Measurements from ENCODE around the gene LANCL3. TPM values are rescaled to one million over a fixed set of nuclear protein-coding genes. Genes with fewer than 3 reads are reported as not detected.

LANCL3 gene
- total and polyA plus RNA-seq, 2 experiments from 2014 or later = 0.28 to 0.87 TPM

- H3K79me2 ChIP-seq = no peaks in the 10 kb centered on the region
- TF ChIP-seq EZH2 (IDR thresholded peaks at IDR 0.05; ENCODE audit: borderline replicate concordance) = no peak
- no peak for TF ChIP-seq EZH2phosphoT487 (IDR thresholded peaks at IDR 0.05; ENCODE audit: low read depth, severe bottlenecking, unreplicated experiment)
- no peak for TF ChIP-seq CTCF (IDR thresholded peaks at IDR 0.05; ENCODE audit: poor library complexity)
- H3K9me3 ChIP-seq (ENCODE audit: low read depth) = no peaks in the 10 kb centered on the region
- H3K27ac ChIP-seq = no peak overlapping the region
- no peaks in the 10 kb centered on the region for H4K20me1 ChIP-seq (ENCODE audit: insufficient read depth, poor library complexity, severe bottlenecking)
- no peak for DNase-seq (ENCODE audit: low spot score)
- H3K27me3 ChIP-seq = no peaks in the 10 kb centered on the region
- H3K4me2 ChIP-seq = no peak overlapping the region
- no peaks in the 10 kb centered on the region for H3K4me1 ChIP-seq (ENCODE audit: insufficient read depth)
- no peaks in the 10 kb centered on the region for H3K36me3 ChIP-seq (replicated peaks; ENCODE audit: insufficient read depth, low read depth)
- no peak overlapping the region for H2AFZ ChIP-seq
- H3K9me2 ChIP-seq (replicated peaks; ENCODE audit: insufficient read depth) = no peaks in the 10 kb centered on the region
- H3K4me3 ChIP-seq = no peak overlapping the region
Measured at GRCh38 chrX:37666516-37666915, 95.1 kb downstream of the LANCL3 start.

GRCh38 chrX:37667141-37667540 is 95.7 kb downstream of the LANCL3 start:
- 80% methylated on average over 6 of the region's 6 CpGs for WGBS (ENCODE audit: low lambda C conversion rate, missing lambda C conversion rate)
- no peak overlapping the region for H3K4me3 ChIP-seq
- no peaks in the 10 kb centered on the region for H3K36me3 ChIP-seq (replicated peaks; ENCODE audit: insufficient read depth, low read depth)
- TF ChIP-seq EZH2 (IDR thresholded peaks at IDR 0.05; ENCODE audit: borderline replicate concordance) (no peak), CTCF (IDR thresholded peaks at IDR 0.05; ENCODE audit: poor library complexity) (no peak), EZH2phosphoT487 (IDR thresholded peaks at IDR 0.05; ENCODE audit: low read depth, severe bottlenecking, unreplicated experiment) (no peak)
- H3K4me2 ChIP-seq = no peak overlapping the region
- no peaks in the 10 kb centered on the region for H3K27me3 ChIP-seq
- H4K20me1 ChIP-seq (ENCODE audit: insufficient read depth, poor library complexity, severe bottlenecking) = no peaks in the 10 kb centered on the region
- H3K9me2 ChIP-seq (replicated peaks; ENCODE audit: insufficient read depth) = no peaks in the 10 kb centered on the region
- no peak overlapping the region for H3K27ac ChIP-seq
- no peak for DNase-seq (ENCODE audit: low spot score)
- no peak overlapping the region for H2AFZ ChIP-seq
- no peaks in the 10 kb centered on the region for H3K9me3 ChIP-seq (ENCODE audit: low read depth)
- H3K4me1 ChIP-seq (ENCODE audit: insufficient read depth) = no peaks in the 10 kb centered on the region
- H3K79me2 ChIP-seq = no peaks in the 10 kb centered on the region

GRCh38 chrX:37672563-37672962 is 101.1 kb downstream of the LANCL3 start:
- H3K4me3 ChIP-seq = no peak overlapping the region
- no peaks in the 10 kb centered on the region for H3K4me1 ChIP-seq (ENCODE audit: insufficient read depth)
- WGBS (ENCODE audit: low lambda C conversion rate, missing lambda C conversion rate) = 69% methylated on average over 4 of the region's 4 CpGs
- no peaks in the 10 kb centered on the region for H3K27me3 ChIP-seq
- DNase-seq (ENCODE audit: low spot score) = no peak
- H3K36me3 ChIP-seq (replicated peaks; ENCODE audit: insufficient read depth, low read depth) = no peaks in the 10 kb centered on the region
- no peaks in the 10 kb centered on the region for H4K20me1 ChIP-seq (ENCODE audit: insufficient read depth, poor library complexity, severe bottlenecking)
- H3K9me3 ChIP-seq (ENCODE audit: low read depth) = no peaks in the 10 kb centered on the region
- H3K79me2 ChIP-seq = no peaks in the 10 kb centered on the region
- no peak overlapping the region for H2AFZ ChIP-seq
- no peak overlapping the region for H3K4me2 ChIP-seq
- H3K9me2 ChIP-seq (replicated peaks; ENCODE audit: insufficient read depth) = no peaks in the 10 kb centered on the region
- TF ChIP-seq EZH2phosphoT487 (IDR thresholded peaks at IDR 0.05; ENCODE audit: low read depth, severe bottlenecking, unreplicated experiment) (no peak), EZH2 (IDR thresholded peaks at IDR 0.05; ENCODE audit: borderline replicate concordance) (no peak), CTCF (IDR thresholded peaks at IDR 0.05; ENCODE audit: poor library complexity) (no peak)
- H3K27ac ChIP-seq = no peak overlapping the region

GRCh38 chrX:37676811-37677210 is 105.3 kb downstream of the LANCL3 start:
- no peak for TF ChIP-seq EZH2phosphoT487 (IDR thresholded peaks at IDR 0.05; ENCODE audit: low read depth, severe bottlenecking, unreplicated experiment)
- no peak overlapping the region for H3K4me3 ChIP-seq

More at GRCh38 chrX:37676811-37677210, 105.3 kb downstream of the LANCL3 start:
- H3K9me2 ChIP-seq (replicated peaks; ENCODE audit: insufficient read depth) = no peaks in the 10 kb centered on the region
- no peaks in the 10 kb centered on the region for H3K36me3 ChIP-seq (replicated peaks; ENCODE audit: insufficient read depth, low read depth)
- no peak overlapping the region for H2AFZ ChIP-seq
- H4K20me1 ChIP-seq (ENCODE audit: insufficient read depth, poor library complexity, severe bottlenecking) = no peaks in the 10 kb centered on the region
- no peaks in the 10 kb centered on the region for H3K4me1 ChIP-seq (ENCODE audit: insufficient read depth)
- H3K79me2 ChIP-seq = no peaks in the 10 kb centered on the region
- H3K27me3 ChIP-seq = no peaks in the 10 kb centered on the region
- no peak for DNase-seq (ENCODE audit: low spot score)
- H3K27ac ChIP-seq = no peak overlapping the region
- H3K9me3 ChIP-seq (ENCODE audit: low read depth) = no peaks in the 10 kb centered on the region
- no peak overlapping the region for H3K4me2 ChIP-seq

Measured in hepatocyte (in vitro differentiated cells).